Measurements from ENCODE around the gene CEP162. TPM values are rescaled to one million over a fixed set of nuclear protein-coding genes. Genes with fewer than 3 reads are reported as not detected.
A peak's percentile ranks its signal among the peaks of the same experiment; 100 is the strongest.

CEP162 gene
- total RNA-seq, 1 donor from 2014 or later, result 28.8 TPM

GRCh38 chr6:84074988-84075781 is 152.3 kb downstream of the CEP162 start:
- peak; percentile 26 for DNase-seq (ENCODE audit: low spot score)

More at GRCh38 chr6:84074988-84075781, 152.3 kb downstream of the CEP162 start:
- Mint-ChIP-seq H3K4me3 (no peak overlapping the region), H3K9me3 (peaks cover 14% of the 10 kb centered on the region), H3K4me1 (peaks cover 16% of the 10 kb centered on the region), H3K27ac (peak overlapping the region; percentile 75), H3K36me3 (no peaks in the 10 kb centered on the region), H3K27me3 (ENCODE audit: insufficient read depth, low read depth) (no peaks in the 10 kb centered on the region)
- no peaks in the 10 kb centered on the region for H3K79me2 ChIP-seq (ENCODE audit: low read depth)
- H3K9me3 ChIP-seq (ENCODE audit: low read depth), result no peaks in the 10 kb centered on the region
- TF ChIP-seq EZH2phosphoT487 (IDR thresholded peaks at IDR 0.05), result no peak
- no peak for TF ChIP-seq EZH2 (IDR thresholded peaks at IDR 0.05)
- TF ChIP-seq, protein P1, sequence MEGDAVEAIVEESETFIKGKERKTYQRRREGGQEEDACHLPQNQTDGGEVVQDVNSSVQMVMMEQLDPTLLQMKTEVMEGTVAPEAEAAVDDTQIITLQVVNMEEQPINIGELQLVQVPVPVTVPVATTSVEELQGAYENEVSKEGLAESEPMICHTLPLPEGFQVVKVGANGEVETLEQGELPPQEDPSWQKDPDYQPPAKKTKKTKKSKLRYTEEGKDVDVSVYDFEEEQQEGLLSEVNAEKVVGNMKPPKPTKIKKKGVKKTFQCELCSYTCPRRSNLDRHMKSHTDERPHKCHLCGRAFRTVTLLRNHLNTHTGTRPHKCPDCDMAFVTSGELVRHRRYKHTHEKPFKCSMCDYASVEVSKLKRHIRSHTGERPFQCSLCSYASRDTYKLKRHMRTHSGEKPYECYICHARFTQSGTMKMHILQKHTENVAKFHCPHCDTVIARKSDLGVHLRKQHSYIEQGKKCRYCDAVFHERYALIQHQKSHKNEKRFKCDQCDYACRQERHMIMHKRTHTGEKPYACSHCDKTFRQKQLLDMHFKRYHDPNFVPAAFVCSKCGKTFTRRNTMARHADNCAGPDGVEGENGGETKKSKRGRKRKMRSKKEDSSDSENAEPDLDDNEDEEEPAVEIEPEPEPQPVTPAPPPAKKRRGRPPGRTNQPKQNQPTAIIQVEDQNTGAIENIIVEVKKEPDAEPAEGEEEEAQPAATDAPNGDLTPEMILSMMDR (IDR thresholded peaks at IDR 0.05), result no peak
- no peak overlapping the region for H3K9ac ChIP-seq
- H3F3A ChIP-seq (ENCODE audit: low read depth), result no peaks in the 10 kb centered on the region
- H3K4me1 ChIP-seq, result no peaks in the 10 kb centered on the region
- H3K27me3 ChIP-seq, result no peaks in the 10 kb centered on the region
- H3K27ac ChIP-seq, result no peak overlapping the region
- peak overlapping the region; percentile 69 for H2AFZ ChIP-seq (replicated peaks)
- no peak overlapping the region for H3K4me2 ChIP-seq
- H4K20me1 ChIP-seq (ENCODE audit: low read depth), result no peaks in the 10 kb centered on the region
- H3K36me3 ChIP-seq, result no peaks in the 10 kb centered on the region
- H3K4me3 ChIP-seq, result no peak overlapping the region

Other genes with a start within 250 kb of the CEP162 start
- 0.59 and 0.75 TPM in 2 replicates for gene MRAP2, start 193.9 kb downstream of the CEP162 start, total RNA-seq (ENCODE audit: low replicate concordance)

Data from neural progenitor cell (in vitro differentiated cells).